HG03439 (cell line): ENCODE results near the gene JARID2.
"Not testable (repeated sequence)": the region's sequence is repeated elsewhere in the genome, so short reads cannot be mapped to it uniquely, and the experiment has no call there.

ENCODE experiments used
- ATAC-seq: cut with Tn5 transposase; IDR thresholded peaks from one replicate; pipeline ENCODE4 v1.9.1; 2021; ENCODE audit warnings: mild to moderate bottlenecking, moderate library complexity; ENCODE audit not compliant: unreplicated experiment

Gene JARID2

GRCh38 chr6:15411766-15412165 lies 165.9 kb downstream of the JARID2 start:
- no peak for ATAC-seq

DNA sequence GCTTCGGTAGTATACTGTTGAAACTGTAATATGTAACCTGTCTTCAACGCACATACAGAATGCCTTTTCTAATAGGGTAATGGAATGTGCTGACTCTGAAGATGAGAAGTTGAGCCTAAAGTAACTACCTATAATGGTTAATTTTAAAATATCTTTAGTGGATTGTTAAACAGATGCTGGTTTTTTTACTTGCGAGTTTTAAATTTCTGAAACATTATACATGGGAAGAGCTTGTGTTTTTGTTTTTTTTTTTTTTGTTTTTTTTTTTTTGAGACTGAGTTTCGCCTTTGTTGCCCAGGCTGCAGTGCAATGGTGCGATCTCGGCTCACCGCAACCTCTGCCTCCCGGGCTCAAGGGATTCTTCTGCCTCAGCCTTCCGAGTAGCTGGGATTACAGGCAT lies 166.9 kb downstream of the JARID2 start:
- ATAC-seq: no peak

DNA sequence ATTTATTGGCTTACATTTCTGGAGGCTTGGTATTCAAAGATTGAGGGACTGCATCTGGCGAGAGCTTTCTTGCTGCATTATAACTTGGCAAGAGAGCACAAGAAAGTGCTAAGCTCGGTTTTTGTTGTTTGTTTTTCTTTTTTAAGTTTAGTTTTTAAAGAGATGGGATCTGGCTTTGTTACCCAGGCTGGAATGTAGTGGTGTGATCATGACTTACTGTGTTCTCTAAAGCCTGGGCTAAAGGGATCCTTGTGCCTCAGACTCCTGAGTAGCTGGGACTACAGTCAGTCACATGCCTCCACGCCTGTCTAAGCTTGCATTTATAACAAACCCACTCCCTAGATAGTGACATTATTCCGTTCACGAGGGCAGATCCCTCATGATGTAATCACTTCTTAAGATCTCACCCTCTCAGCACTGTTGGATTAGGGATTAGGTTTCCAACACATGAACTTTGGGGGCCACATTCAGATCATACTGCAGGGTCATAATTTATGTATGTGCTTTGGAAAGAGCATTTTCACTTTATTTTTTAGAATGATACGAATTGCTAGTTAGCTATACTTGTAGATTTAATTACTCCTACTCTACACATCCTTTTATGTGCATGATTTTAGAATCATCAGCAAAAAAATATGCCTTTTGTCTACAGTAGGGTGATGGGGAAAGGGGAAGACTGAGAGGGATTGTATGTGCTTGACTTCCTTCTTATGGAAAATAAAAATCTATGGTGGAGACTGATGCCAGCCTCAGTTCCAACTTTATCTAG lies 167.8 kb downstream of the JARID2 start:
- ATAC-seq: no peak

GRCh38 chr6:15414235-15414612 lies 168.4 kb downstream of the JARID2 start:
- ATAC-seq: no peak

DNA sequence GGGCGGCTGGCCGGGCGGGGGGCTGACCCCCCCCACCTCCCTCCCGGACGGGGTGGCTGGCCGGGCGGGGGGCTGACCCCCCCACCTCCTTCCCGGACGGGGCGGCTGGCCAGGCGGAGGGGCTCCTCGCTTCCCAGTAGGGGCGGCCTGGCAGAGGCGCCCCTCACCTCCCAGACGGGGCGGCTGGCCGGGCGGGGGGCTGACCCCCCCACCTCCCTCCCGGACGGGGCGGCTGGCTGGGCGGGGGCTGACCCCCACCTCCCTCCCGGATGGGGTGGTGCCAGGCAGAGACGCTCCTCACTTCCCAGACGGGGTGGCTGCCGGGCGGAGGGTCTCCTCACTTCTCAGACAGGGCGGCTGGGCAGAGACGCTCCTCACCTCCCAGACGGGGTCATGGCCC lies 169.8 kb downstream of the JARID2 start:
- ATAC-seq: not testable (repeated sequence)

GRCh38 chr6:15416932-15417509 lies 171.2 kb downstream of the JARID2 start:
- no peak for ATAC-seq

GRCh38 chr6:15417811-15418210 lies 171.9 kb downstream of the JARID2 start:
- ATAC-seq: no peak

DNA sequence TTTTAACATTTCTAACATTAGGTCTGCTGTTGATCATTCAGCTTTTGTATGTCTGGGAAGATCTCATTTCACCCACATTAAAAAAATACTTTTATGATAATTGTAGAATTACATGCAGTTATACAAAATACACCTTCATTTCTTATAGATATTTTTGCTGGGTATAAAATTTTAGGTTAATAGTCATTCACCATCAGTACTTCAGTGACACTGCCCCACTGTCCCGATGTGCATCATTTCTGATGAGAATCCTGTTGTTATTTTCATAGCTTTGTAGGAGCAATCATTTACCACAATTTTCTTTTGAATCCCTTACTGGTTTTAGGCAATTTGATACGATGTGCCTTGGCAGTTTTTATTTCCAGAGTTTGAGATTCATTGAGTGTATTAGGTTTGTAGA lies 173.6 kb downstream of the JARID2 start:
- no peak for ATAC-seq

DNA sequence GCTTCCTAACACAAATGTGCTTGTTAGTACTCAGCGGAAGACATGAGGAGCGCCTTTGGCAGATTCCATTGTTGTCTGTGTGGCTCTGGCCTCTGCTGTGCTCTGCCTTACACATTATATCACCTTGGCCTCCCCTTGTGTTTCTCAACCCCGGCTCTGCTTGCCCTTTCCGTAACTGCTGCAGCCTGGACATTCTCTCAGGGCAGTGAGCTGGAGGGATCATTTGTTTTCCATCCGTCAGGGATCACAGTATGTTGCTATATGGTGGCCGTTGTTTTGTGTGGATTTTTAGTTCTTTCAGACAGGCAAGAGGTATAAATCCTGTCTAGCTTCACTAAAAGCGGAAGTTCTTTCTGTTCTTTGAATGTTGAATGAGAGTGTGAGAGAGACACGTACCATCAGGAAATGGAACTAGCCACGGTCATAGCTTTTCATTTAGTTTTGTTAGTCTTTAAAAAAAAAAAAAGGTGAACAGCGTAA lies 175.1 kb downstream of the JARID2 start:
- peak; percentile 71 for ATAC-seq

GRCh38 chr6:15421945-15422733 lies 176.3 kb downstream of the JARID2 start:
- ATAC-seq: no peak

- ATAC-seq: no peak
These were observed 177.6 kb downstream of the JARID2 start for GRCh38 chr6:15423286-15423993.

DNA sequence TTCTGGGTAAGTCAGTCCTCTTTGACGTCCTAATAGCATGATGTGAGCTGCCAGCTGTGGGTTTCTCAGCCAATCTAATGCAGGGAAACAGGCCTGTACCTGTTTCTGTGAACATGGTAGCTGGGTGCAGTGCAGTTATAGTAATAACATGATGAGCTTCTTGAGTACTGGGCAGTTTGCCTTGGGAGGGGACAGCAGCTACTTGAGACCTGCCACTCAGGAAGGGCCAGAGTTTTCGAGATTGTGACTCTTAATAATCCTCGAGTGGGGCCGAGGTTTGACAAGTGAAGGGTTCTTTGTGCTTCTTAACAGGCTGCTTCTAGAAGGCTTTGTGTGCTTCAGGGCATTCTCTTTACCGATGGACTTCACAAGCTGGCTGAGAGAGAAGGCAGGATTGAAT lies 180.1 kb downstream of the JARID2 start:
- no peak for ATAC-seq

DNA sequence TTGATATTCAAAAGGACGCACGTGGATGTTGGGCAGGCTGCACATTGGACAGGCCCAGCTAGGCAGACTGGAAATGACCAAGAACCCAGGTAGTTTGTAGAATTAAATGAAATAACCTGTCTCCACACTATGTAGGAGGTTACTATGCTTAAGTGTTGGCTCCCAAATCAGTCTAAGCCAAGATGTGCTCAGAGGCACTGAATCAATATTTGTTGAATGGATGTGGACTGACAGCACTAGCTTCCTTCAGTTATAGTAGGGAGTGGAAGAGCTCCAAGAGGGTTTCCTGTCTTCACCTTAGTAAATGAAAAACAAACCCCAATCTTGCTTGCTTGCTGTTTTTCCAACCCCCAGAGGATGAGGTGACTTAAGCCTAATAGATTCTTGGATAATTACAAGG lies 180.5 kb downstream of the JARID2 start:
- no peak for ATAC-seq

GRCh38 chr6:15426901-15427300 lies 181.0 kb downstream of the JARID2 start:
- ATAC-seq: no peak

DNA sequence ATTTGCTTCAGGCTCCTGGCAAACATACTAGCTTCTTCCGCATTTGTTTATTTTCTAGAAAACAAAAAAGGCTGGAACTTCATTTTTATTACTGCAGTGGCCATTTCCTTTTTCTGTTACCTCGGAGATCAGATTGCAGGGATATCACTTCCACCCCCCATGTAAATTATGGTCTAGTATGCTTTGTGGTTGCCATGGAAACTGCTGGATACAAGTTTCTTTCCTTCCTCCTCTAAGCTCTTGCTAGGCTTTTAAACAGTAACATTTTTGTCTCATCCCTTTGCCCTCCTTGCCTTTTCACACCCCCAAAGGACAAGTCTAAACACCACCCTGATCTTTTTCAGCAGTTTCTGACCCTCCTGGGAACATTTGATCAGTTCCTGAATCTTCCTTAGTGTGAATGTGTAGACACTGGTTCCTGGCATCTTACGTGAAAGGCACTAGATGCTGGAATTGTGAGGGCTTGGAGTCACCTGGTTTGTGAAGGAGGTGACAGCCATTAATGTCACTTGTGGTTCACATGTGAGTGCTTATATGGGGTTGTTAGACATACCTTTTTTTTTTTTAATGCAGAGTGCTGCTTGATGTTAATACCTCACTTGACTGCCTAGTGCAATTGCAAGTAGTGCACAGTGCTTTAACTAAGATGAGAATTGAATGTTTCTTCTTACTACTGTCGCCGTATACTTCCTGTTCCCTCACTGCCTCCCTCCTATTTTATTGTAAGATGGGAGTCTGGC lies 181.6 kb downstream of the JARID2 start:
- no peak for ATAC-seq

- ATAC-seq: no peak
These were observed 183.6 kb downstream of the JARID2 start for GRCh38 chr6:15429141-15430110.

DNA sequence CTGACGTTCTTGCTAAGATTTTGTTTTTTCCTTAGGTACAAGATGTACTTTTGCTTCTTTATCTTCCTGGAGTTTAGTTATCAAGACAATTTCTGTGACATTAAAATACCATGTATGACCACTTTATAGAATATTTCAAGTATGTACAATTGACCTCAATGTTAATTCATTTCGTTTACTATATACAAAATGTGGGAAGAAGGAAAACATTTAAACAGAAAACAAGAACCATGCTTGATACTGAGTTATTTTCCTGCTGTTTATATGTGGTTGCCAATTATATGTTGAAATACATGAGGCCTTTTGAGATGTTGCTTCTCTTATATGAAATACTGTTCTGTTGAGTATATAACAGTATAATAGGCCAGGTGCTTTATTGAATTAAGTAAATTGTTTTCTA lies 184.3 kb downstream of the JARID2 start:
- no peak for ATAC-seq

- ATAC-seq: no peak
These were observed 185.1 kb downstream of the JARID2 start for GRCh38 chr6:15430931-15431405.

GRCh38 chr6:15431762-15432483 lies 186.1 kb downstream of the JARID2 start:
- ATAC-seq: no peak
